NCI-H1092 treated with DMSO at 0.1 percent for 48 hours (cell line): Measurements from ENCODE around the gene COLQ.
"Not testable (repeated sequence)": the region's sequence is repeated elsewhere in the genome, so short reads cannot be mapped to it uniquely, and the experiment has no call there.

Experiments
- DNase-seq: peaks from one replicate; lab custom pipeline; 2025; lab: John Stamatoyannopoulos, UW

The COLQ gene

DNA sequence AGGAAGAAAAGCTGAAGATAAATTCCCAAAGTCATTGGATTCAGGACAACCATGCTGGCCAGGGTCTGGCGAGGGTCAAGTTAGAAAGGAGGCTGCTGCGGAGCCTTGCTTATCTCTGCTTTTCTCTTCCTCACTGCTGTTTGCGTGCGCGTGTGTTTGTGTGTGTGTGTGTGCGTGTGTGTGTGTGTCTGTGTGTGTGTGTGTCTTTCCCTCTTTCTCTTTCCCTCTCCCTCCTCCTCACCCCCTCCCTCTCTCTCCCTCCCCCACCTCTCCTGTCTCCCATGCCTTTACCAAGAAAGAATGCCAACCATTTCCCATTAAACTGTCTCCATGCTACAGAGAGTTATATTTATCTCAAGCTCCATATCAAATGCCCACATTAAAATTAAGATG is at the start of gene COLQ:
Gene COLQ (minus strand): TSS at position 134 of the 393 bp plus-strand sequence. CDS start 81 bp downstream, at position 53.
- no peak for DNase-seq

DNA sequence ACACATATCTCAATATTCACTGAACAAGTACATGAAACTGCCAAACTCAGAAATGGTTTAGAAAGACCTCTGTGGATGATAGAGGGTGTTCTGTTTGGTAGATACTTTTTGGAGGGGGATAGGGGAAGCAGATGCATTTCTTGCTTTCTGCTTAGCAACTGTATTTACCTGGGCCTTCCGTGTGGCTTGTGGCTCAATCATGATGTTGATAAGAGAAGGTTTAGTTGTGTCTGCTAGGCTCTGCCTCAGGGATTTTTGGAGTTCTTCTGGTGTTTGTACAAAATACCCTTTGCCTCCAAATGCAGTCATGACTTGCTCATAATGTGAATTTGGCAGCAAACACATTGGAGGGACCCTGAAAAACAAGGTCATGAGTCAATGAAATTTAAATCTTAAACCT is 41.7 kb upstream of the COLQ start:
- no peak for DNase-seq

GRCh38 chr3:15562560-15562959 is 41.1 kb upstream of the COLQ start:
- DNase-seq, result no peak

DNA sequence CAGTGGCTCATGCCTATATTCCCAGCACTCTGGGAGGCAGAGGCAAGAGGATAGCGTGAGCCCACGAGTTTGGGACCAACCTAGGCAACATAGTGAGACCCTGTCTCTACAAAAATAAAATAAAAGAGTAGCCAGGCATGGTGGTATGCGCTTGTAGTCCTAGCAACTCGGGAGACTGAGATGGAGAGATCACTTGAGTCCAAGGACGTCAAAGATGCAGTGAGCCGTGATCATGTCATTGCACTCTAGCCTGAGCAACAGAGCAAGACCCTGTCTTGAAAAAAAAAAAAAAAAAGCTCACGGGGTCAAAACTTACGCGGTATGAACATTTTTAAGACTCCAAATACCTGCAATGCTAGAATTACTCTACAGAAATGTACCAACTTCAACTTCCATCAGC is 37.1 kb upstream of the COLQ start:
- DNase-seq, result no peak

DNA sequence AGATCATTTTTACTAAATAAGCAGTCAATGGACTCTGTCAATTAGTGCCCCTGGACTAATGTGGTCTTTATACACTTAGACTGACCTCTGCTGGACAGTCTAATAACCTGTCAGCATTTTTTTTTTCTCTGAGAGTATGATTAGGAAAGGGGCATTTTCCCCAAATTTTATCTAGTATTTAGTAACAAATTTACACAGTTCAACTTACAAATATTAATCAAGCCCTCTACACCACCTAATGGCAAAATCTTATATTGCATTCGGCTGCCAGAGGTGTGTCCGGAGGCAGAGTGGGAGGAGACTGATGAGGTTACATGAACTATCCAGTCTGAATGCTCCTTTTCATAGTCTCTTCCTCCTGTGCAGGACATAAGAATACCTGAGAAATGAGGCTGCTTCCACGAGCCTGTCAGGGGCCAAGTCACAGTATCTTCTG is 36.0 kb upstream of the COLQ start:
- peak; percentile 62 for DNase-seq

GRCh38 chr3:15556512-15556911 is 35.0 kb upstream of the COLQ start:
- DNase-seq, result no peak

- no peak for DNase-seq
Observed at GRCh38 chr3:15553749-15554148, 32.2 kb upstream of the COLQ start.

- no peak for DNase-seq
Observed at GRCh38 chr3:15551902-15552301, 30.4 kb upstream of the COLQ start.

GRCh38 chr3:15549846-15550245 is 28.3 kb upstream of the COLQ start:
- DNase-seq, result no peak

GRCh38 chr3:15542614-15543013 is 21.1 kb upstream of the COLQ start:
- DNase-seq, result no peak

DNA sequence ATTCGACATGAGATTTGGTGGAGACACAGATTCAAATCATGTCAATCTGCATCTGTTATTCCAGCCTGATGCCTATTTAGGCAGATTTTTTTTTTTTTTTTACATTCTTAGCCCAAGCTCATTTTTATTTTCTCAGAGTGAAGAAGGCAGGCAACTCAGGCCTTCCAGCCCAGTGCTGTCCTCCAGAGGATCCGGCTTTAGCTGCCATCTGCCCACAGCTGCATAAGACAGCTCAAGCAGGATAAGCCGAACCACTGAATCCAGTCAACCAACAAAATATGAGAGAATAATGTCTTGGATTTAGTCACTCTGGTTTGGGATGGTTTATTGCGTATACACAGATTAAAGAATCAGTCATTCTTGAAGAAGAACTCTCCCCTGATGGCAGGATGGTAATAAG is 19.9 kb upstream of the COLQ start:
- DNase-seq, result no peak

DNA sequence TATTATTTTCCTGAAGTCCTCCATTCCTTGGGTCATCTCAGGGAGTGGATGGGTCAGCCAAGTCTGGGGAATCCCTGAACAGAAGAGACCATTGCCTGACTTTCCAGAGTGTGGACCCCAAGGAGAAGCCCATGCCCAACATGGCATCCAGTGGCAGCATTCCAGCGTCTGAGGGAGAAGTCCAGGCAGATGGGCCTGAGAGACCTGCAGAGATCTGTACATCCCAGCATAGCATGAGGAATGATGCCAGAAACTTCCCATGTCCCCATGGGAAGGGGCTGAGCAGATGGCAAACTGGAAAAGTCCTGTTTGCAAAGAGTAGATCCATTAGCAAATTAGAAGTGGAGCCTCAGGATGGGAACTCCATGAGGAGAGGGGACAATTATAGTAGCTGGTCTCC is 17.6 kb upstream of the COLQ start:
- DNase-seq, result no peak

- DNase-seq, result no peak
Observed at GRCh38 chr3:15538345-15538744, 16.8 kb upstream of the COLQ start.

DNA sequence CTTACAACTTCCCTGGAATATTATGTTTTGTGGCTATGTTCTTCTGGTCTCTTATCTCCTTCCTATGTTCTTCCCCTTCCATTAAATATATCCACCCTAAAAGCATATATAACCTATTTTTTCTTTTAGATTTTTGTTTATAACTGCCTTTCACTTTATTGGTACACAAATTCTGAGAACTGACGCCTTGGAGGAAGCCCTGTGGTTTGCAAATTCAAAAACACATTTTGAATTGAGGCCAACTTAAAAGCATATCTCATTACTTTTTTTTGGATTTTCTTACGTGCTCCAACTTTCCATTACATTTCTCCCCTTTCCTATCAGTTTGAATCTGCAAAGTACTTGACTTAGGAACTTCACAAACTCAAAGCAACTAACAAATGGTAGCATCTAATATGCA is 15.3 kb upstream of the COLQ start:
- no peak for DNase-seq

GRCh38 chr3:15535732-15536131 is 14.2 kb upstream of the COLQ start:
- no peak for DNase-seq

DNA sequence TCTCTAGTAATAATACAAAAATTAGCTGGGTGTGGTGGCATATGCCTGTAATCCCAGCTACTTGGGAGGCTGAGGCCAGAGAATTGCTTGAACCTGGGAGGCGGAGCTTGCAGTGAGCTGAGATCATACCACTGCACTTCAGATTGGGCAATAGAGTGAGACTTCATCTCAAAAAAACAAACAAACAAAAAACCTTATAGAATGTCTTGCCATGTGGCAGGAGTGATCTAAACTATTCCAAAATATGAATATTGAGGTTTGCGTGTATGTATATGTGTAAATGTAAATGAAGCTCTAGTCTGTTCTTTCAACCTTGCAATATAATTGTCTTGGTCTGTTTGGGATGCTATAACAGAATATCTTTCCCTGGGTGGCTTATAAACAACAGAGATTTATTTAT is 11.1 kb upstream of the COLQ start:
- not testable (repeated sequence) for DNase-seq

DNA sequence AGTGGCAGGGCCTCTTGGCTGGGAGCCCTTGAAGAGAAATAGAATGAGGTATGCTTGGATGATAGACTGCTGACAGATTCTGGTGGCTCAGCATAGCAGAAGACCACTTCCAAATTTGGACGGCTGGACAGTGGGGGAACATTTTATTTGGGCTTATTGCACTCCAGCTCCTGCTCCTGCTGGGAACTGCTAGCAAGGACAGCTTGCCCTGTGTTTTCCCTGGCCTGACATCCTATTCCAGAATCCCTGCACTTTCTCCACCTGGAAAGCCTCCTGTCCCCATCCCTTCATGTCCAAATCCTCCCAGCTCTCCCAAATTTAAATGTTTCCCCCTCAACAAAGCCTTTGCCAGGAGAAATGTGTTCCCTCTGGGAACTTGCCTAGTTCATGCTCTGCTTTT is 9.8 kb upstream of the COLQ start:
- no peak for DNase-seq

- no peak for DNase-seq
Observed at GRCh38 chr3:15528854-15529537, 7.5 kb upstream of the COLQ start.

GRCh38 chr3:15527031-15527459 is 5.5 kb upstream of the COLQ start:
- no peak for DNase-seq

GRCh38 chr3:15525790-15526189 is 4.3 kb upstream of the COLQ start:
- no peak for DNase-seq

- DNase-seq, result no peak
Observed at GRCh38 chr3:15523660-15524417, 2.3 kb upstream of the COLQ start.

- no peak for DNase-seq
Observed at GRCh38 chr3:15522016-15522415, 510 bp upstream of the COLQ start.

DNA sequence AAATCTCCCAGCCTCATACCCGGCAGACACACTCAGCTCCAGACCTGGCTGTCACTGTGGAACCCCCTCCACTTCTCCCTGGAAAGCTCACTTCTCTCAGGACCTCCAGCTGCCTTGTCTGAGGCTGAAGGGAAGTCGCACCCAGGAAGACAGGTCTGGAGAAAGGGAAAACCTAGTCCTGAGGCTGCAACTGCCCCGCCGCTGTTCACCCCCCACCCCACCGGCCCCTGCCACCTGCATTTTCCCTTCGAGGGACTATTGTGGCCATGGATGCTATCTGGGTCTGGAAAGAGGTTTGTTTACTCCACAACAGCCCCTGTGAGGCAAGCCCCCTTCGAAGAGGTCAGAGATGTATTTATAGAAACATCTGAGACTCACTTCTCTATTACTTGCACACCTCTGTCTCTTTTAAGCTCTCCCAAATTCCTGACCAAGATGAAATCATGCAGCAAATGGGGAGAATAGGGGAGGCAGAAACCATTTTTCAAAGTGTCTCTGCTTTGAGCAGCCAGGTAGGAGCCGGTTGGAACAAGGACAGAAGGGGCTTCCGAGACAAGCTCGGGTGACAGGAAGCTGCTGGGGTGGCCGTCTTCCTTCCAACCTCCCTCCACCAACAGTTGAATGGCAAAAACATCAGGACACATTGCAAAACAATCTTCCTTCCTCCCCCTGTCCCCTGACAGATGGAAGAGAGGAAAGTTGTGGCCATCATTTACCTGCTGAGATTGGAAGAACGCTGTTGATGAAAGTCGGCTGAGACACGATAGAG is 518 bp downstream of the COLQ start:
- no peak for DNase-seq
